RWPE2 (cell line): ENCODE measurements around the gene CYB5A.

Experiments
- ATAC-seq: fragments of 200-7000 bp; cut with Tn5 transposase; 3 replicates; pipeline ENCODE4 v1.9.1; 2021; ENCODE audit warnings: low read depth
- DNase-seq: peaks from one replicate; pipeline ENCODE4 v3.0.0-alpha.2; 2020; ENCODE audit warnings: low spot score
- H3K27ac ChIP-seq: fragments of 450-650 bp; 2 replicates; pipeline ENCODE4 v1.5.1; 2017; ENCODE audit warnings: mild to moderate bottlenecking; ENCODE audit not compliant: poor library complexity, severe bottlenecking
- H3K27me3 ChIP-seq: fragments of 250-450 bp; sonication (Bioruptor Pico); 2 replicates; pipeline ENCODE4 v1.5.1; 2021; ENCODE audit warnings: mild to moderate bottlenecking, moderate library complexity; ENCODE audit not compliant: insufficient read depth, poor library complexity, severe bottlenecking
- H3K36me3 ChIP-seq: fragments of 250-450 bp; sonication (Bioruptor Pico); 2 replicates; pipeline ENCODE4 v1.5.1; 2020; ENCODE audit warnings: low read depth, mild to moderate bottlenecking, moderate library complexity
- H3K4me1 ChIP-seq: fragments of 250-450 bp; sonication (Bioruptor Pico); 2 replicates; pipeline ENCODE4 v1.5.1; 2021; ENCODE audit warnings: mild to moderate bottlenecking, moderate library complexity; ENCODE audit not compliant: insufficient read depth, poor library complexity, severe bottlenecking
- H3K4me3 ChIP-seq: fragments of 250-450 bp; sonication (Bioruptor Pico); 2 replicates; pipeline ENCODE4 v1.5.1; 2021; ENCODE audit warnings: mild to moderate bottlenecking, moderate library complexity; ENCODE audit not compliant: severe bottlenecking
- H3K9me3 ChIP-seq: fragments of 250-450 bp; sonication (Bioruptor Pico); 2 replicates; pipeline ENCODE4 v1.5.1; 2021; ENCODE audit warnings: mild to moderate bottlenecking, moderate library complexity; ENCODE audit not compliant: severe bottlenecking
- TF ChIP-seq, protein P1 (sequence below): fragments of 450-650 bp; IDR thresholded peaks from one replicate; pipeline ENCODE4 v1.5.1; 2017; ENCODE audit warnings: mild to moderate bottlenecking, moderate library complexity; ENCODE audit not compliant: poor library complexity, severe bottlenecking

CYB5A gene

DNA sequence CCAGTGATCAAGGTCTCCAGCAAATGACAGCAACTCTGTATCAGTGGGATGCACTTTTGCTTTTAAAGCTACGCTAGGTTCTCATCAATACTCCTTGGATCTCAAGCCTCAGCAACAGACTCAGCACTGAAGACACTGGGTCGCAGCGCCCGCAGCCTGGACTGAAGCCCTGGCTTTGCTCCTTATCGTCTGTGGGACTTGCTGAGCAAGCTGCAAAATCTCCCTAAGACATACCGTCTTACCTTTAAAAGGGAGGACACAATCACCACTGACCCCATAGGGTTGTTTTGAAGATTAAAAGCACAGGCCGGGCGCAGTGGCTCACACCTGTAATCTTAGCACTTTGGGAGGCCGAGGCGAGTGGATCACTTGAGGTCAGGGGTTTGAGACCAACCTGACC is 8.1 kb downstream of the CYB5A start:
- H3K9me3 ChIP-seq = no peaks in the 10 kb centered on the region
- ATAC-seq = no peak
- peaks cover 6% of the 10 kb centered on the region for H3K4me1 ChIP-seq
- no peaks in the 10 kb centered on the region for H3K27me3 ChIP-seq
- TF ChIP-seq, protein P1, sequence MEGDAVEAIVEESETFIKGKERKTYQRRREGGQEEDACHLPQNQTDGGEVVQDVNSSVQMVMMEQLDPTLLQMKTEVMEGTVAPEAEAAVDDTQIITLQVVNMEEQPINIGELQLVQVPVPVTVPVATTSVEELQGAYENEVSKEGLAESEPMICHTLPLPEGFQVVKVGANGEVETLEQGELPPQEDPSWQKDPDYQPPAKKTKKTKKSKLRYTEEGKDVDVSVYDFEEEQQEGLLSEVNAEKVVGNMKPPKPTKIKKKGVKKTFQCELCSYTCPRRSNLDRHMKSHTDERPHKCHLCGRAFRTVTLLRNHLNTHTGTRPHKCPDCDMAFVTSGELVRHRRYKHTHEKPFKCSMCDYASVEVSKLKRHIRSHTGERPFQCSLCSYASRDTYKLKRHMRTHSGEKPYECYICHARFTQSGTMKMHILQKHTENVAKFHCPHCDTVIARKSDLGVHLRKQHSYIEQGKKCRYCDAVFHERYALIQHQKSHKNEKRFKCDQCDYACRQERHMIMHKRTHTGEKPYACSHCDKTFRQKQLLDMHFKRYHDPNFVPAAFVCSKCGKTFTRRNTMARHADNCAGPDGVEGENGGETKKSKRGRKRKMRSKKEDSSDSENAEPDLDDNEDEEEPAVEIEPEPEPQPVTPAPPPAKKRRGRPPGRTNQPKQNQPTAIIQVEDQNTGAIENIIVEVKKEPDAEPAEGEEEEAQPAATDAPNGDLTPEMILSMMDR = no peak
- H3K4me3 ChIP-seq = no peak overlapping the region
- no peaks in the 10 kb centered on the region for H3K36me3 ChIP-seq
- DNase-seq = no peak
- H3K27ac ChIP-seq = no peak overlapping the region

DNA sequence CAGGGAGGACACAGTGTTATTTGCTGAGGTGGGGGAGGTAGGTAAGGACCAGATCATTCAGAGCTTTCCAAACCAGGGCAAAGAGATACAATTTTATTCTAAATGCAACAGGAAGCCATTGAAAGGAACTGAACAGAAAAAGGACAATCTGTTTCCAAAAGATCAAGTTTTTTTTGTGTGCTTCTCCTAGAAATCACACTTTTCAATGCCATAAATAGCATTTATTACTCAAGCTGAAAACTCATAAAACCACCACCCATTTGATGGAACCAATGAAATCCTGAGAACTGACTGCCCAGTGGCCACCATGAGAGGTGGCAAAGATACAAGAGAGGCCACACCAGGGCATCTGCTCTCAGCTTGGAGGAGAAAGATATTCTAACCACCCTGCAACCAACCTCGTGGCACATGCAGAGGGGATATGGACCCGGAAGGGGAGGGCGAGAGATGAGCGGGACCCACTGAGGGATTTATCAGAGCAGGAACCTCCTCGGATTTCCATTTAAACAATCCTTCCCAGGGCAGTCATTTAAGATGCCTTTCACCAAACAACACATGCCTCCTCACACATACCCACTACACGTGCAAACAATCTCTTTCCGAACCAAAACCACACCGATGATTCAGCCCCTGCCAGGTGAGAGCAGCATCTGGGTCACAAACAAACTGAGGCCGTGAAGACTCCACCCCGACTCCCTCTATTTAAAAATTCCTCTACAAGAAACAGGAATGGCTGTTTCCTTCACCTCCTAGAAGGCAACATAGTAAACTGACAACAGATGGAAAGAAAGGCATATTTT is 8.8 kb downstream of the CYB5A start:
- no peak for ATAC-seq
- H3K27me3 ChIP-seq = no peaks in the 10 kb centered on the region
- H3K4me3 ChIP-seq = no peak overlapping the region
- peaks cover 6% of the 10 kb centered on the region for H3K4me1 ChIP-seq
- TF ChIP-seq, protein P1 = no peak
- no peaks in the 10 kb centered on the region for H3K9me3 ChIP-seq
- H3K36me3 ChIP-seq = no peaks in the 10 kb centered on the region
- no peak for DNase-seq
- no peak overlapping the region for H3K27ac ChIP-seq

DNA sequence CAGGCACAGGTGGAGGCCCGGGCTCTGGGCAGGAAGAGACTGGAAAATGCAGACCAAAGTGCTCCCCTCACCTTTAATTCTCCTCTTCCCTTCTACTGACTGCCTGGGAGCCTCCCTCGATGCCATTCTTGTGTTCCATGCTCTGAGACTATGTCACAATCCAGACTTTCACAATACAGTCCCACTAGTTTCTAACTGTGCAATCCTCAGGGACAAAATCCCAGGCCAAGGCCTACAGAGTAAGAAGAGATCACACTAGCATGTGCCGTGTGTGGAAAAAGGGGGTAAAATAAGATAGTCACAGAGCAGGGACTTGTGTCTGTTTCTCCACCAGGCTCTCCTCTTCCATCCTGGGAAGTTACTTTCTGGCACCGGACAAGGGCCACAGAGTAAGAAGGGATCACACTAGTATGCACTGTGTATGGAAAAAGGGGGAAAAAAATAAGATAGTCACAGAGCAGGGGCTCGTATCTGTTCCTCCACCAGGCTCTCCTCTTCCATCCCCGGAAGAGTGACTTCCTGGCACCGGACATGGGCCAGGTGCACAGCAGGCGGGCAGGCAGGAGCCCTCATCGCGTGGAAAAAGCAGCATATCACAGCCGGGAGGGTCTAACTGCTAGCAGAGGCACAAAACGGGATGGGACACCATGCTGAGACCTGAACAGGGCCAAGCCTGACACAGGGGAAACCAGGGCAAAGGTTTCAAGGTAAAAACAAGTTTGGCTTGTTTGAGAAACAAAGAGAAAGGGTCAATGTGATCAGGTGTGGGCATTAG is 9.6 kb downstream of the CYB5A start:
- Histone ChIP-seq H3K9me3 (no peaks in the 10 kb centered on the region), H3K4me3 (no peak overlapping the region), H3K27ac (no peak overlapping the region), H3K4me1 (peaks cover 6% of the 10 kb centered on the region), H3K27me3 (no peaks in the 10 kb centered on the region), H3K36me3 (no peaks in the 10 kb centered on the region)
- no peak for ATAC-seq
- DNase-seq = no peak
- TF ChIP-seq, protein P1 = no peak

GRCh38 chr18:74281011-74281979 is 10.5 kb downstream of the CYB5A start:
- ATAC-seq (no peak), DNase-seq (no peak)
- Histone ChIP-seq H3K27me3 (no peaks in the 10 kb centered on the region), H3K27ac (no peak overlapping the region), H3K4me3 (no peak overlapping the region), H3K4me1 (peaks cover 5% of the 10 kb centered on the region), H3K36me3 (no peaks in the 10 kb centered on the region), H3K9me3 (no peaks in the 10 kb centered on the region)
- TF ChIP-seq, protein P1 = no peak
